GM20000 (cell line): Measurements from ENCODE around the gene KRT35.

Experiments
- DNase-seq: peaks from one replicate; pipeline ENCODE4 v3.0.0; 2012; ENCODE audit warnings: low spot score
- TF ChIP-seq, protein P1 (sequence below): IDR thresholded peaks from 2 replicates; pipeline ENCODE4 v1.5.1; 2012; ENCODE audit warnings: mild to moderate bottlenecking, control low read depth; ENCODE audit errors: extremely low read depth, missing control alignments

The KRT35 gene

DNA sequence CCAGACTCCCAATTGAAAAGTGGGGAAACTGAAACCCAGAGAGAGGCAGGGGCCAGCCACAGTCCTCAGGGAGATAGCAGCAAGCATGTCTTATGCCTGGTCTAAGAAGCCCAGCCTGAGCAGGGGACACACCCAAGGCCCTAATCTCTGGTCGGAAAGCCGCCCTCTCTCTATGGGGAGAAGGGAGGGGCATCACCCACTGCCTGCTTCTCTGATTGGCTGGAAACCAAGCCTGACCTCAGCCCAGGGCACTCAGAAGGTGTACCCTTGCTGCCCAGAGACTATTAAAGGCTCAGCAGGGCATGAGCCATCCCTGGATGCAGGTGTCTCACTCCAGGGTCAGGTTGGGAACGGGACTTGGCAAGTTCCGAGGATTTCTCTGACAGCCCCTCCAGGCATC lies 30.2 kb upstream of the KRT35 start:
- TF ChIP-seq, protein P1, sequence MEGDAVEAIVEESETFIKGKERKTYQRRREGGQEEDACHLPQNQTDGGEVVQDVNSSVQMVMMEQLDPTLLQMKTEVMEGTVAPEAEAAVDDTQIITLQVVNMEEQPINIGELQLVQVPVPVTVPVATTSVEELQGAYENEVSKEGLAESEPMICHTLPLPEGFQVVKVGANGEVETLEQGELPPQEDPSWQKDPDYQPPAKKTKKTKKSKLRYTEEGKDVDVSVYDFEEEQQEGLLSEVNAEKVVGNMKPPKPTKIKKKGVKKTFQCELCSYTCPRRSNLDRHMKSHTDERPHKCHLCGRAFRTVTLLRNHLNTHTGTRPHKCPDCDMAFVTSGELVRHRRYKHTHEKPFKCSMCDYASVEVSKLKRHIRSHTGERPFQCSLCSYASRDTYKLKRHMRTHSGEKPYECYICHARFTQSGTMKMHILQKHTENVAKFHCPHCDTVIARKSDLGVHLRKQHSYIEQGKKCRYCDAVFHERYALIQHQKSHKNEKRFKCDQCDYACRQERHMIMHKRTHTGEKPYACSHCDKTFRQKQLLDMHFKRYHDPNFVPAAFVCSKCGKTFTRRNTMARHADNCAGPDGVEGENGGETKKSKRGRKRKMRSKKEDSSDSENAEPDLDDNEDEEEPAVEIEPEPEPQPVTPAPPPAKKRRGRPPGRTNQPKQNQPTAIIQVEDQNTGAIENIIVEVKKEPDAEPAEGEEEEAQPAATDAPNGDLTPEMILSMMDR, result no peak
- no peak for DNase-seq

DNA sequence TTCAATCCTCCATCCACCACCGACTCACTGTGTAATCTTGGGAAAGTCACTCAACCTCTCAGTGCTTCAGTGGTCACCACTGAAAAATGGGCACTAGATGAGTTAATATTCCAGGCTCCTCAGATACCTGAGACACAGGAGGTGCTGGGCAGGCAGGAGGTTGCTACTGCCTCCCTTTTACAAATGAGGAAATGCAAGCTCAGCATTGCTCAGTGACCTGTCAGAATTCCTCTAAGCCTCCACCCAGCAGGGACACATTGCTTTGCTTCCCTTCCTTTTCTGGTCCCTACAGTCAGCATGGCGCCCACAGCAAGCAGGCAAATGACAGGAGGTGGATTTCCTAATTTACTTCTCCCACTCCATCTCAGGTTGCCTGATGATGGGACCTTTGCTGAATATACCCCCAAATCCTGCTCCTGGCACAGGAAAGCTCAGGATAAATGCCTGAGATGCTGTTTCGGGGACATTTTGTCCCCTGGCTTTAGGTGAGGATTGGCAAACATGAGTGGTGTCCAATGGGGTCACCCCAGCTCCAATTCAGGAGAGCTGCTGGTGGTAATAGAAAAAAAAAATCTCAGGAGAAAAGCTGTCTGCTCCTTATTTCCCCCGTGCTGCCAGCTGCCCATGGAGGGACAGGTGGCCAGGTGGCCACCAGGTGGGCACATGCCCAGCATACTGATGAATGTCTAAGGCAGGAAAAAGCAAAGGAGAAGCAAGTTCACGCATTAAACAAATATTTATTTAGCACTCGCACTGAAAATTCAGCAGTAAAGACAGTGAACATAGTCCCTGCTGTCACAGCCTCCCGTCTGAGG lies 29.5 kb upstream of the KRT35 start:
- DNase-seq, result no peak
- TF ChIP-seq, protein P1, result no peak

DNA sequence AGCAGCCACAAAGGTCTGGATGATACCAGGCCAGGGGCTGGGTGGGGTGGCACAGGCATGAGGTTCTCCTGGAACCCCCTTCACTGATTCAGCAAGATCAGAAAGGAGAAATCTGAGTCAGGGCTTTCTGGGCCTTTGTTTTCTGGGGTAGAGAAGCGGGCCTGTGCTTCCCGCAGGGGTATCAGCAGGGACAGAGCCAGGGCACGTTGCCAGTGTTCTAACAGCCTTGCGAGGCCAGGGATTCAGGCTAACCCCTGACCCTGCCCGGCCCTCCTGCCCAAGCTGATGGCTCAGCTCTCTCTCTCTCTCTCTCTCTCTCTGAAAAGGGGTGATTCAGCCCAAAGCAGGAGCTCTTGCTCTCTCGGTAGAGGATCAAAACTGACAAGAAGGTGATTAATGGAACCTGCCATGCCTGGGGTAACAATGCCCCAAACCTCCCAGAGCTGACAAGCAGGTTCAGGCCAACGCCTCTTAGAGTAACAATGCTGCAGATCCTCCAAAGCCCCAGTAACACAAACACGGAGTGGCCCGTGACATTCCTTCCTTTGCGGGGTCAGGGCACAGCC lies 26.4 kb upstream of the KRT35 start:
- TF ChIP-seq, protein P1, result no peak
- no peak for DNase-seq

DNA sequence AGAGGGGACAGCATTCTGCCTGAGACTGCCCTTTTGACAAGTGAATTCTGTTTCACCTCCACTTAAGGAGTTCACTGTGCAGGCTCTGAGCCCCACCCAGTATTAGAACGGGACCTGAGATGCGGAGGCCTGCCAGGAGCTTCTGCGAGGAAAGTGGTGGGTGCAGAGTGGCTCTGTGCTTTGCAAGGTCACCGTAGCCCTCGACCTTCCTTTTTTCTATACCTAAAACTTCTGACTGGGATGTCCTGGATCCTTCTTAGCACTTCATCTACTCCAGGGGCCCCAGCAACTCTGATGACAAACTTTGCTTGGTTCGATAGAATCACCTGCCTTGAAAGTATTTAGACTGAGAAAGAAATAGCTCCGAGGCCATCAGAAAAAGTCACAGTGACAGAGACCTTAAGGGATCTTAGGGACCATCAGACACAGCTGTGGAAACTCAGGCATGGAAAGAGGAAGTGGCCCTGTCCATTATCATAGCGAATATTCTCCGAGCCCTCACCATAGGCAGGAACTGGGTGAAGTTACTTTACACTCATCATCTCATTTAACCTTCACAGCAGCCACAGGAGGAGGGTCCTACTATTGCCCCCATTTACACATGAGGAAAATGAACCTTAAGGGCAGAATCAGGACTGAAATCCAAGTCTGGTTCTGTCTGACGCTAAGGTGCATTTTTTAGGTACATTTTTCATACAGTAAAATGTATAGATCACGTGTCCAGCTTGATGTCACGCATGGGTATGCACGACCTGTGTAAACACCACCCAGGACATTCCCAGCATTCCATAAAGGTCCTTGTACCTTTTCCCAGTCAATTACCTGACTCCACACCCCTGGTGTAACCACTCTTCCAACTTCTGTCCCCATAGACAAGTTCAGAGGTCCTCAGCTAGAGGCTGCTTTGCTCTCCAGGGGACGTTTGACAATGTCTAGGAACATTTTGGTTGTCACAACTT lies 25.1 kb upstream of the KRT35 start:
- TF ChIP-seq, protein P1, result no peak
- no peak for DNase-seq

DNA sequence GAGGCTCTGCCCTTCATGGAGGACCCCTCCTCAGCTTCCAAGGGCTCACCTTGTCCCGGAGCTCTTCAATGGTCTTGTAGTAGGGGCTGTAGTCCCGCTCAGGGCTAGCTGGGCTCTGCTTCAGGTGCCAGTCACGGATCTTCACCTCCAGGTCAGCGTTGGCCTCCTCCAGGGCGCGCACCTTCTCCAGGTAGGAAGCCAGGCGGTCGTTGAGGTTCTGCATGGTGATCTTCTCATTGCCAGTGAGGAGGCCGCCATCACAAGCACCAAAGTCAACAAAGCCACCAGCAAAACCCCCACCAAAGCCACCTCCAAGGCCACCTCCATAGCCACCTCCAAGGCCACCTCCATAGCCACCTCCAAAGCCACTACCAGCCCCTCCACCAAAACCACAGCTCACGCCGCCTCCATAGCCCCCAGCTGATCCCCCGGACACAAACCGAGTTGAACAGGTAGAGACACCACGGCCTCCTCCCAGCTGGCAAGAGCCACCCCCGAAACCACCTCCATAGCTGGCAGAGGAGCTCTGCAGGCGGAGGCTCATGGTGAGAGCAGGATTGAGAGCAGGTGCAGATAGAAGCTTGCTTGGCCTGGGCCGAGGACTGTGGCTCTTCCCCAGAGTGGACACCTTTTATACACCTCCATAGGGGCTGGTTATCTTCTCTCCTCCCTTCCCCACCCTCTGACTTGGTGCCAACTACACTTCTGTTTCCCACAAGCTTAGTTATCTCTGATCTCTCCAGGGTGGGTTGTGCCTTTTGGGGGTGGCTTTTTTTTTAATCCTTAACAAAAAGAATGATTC lies 24.3 kb upstream of the KRT35 start, which contains the start of gene KRT13:
Gene KRT13, minus strand, starts transcription at position 606 of the 802 bp plus-strand sequence. Its CDS starts 62 bp downstream, at position 544.
- DNase-seq, result no peak
- TF ChIP-seq, protein P1, result no peak

DNA sequence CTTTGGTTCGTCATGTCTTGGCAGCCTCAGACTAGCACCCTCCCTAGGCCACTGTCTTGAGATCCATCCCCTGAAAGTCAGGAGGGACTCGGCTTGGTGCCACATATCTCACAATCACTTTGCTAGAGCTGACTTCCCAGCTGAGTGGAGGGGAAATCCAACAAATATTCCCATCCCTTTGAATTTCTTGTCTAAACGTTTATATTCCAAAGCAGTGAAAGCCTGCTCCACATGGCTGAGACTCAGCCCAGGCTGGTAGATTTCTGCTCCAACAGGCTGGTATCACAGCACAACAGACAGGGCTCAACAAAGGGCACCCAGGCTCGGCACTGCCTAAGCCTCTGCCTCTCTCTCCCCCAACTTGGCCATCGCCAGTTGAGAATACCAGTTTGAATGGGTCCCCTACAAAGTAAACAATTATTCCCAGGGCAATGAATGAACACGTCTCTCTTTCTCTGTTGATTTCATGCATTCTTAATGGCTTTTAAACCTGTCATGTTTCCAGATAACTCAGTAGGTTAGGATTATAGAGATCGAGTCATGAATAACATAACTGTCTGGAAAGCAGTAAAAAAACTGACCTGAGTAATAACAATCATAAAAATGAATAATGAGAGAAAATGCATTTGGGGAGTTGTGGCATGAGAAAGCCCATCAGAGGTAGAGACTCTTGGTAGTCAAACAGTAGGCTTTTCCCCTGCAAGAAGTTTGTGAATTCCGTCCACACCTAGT lies 23.5 kb upstream of the KRT35 start:
- DNase-seq, result no peak

More for the DNA sequence above, 23.5 kb upstream of the KRT35 start:
- TF ChIP-seq, protein P1, result no peak
